CD4-positive, alpha-beta T cell treated with Interleukin-15 for 4 hours (primary cell): Measurements from ENCODE around the gene ERCC4.
A peak's percentile ranks its signal among the peaks of the same experiment; 100 is the strongest.

Experiments
- DNase-seq: peaks from one replicate; pipeline ENCODE4 v3.0.0-alpha.2; 2020; ENCODE audit warnings: low spot score

The ERCC4 gene

DNA sequence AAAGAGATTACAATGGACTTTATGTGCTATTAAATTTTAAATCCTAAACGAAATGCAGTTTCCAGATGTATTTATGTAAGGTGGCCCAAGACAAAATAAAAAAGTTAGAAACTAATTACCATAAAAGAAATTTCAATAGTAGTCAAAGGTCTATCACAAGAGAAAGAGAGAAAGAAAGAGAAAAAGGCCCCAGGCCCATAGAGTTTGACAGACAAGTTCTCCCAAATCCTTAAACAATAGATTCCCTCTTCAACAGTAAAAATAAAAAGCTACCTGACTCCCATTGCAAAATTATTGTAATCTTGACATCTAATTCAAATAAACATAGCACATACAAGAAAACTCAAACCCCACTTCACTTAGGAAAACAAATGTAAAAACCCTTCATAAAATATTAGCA, 8.6 kb upstream of the ERCC4 start:
- DNase-seq: no peak

DNA sequence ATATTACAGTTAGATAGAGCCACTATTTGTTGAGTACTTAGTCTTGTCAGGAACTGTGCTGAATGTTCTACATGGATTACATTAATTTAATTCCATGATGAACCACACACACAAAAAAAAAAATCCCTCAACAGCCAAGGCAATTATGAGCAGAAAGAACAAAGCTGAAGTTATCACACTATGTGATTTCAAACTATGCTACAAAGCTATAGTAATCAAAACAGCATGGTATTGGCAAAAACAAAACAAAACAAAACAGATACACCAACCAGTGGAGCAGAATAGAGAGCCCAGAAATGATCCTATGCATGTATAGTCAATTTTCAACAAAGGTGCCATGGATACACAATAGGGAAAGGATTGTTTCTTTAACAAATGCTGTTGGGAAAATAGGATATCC, 8.1 kb upstream of the ERCC4 start:
- no peak for DNase-seq

DNA sequence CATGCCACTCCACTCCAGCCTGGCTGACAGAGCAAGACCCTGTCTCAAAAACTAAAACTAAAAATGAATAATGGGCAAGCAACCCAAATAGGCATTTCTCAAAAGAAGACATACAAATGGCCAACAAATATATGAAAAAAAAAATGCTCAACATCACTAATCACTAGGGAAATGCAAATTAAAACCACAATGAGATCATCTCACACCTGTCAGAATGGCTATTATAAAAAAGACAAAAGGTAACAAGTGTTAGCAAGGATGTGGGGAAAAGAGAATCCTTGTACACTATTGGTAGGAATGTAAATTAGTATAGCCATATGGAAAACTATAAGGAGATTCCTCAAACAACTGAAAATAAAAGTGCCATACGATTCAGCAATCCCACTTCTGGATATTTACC, 7.1 kb upstream of the ERCC4 start:
- no peak for DNase-seq

GRCh38 chr16:13913374-13914292, 6.3 kb upstream of the ERCC4 start:
- DNase-seq: no peak

- DNase-seq: no peak
Measured at GRCh38 chr16:13915033-13915635, 4.8 kb upstream of the ERCC4 start.

DNA sequence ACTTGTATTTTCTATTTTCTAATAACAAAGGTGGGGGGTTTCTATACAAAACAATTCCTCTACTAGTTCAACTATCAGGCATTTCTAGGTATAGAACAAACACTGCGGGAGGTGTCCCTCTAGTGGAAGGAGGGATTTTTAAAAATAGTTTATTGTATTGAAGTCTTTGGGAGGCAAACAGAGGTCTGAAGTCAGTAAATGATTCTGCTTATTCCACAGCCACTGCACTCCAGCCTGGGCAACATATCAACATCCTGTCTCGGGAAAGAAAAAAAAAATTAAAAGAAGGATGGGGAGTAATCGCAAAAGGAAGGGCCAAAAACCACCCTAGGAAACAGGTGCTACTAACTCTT, 648 bp upstream of the ERCC4 start:
- peak; percentile 43 for DNase-seq

GRCh38 chr16:13920510-13920818, 510 bp downstream of the ERCC4 start:
- DNase-seq: no peak

GRCh38 chr16:13921328-13921727, 1.4 kb downstream of the ERCC4 start:
- DNase-seq: no peak

DNA sequence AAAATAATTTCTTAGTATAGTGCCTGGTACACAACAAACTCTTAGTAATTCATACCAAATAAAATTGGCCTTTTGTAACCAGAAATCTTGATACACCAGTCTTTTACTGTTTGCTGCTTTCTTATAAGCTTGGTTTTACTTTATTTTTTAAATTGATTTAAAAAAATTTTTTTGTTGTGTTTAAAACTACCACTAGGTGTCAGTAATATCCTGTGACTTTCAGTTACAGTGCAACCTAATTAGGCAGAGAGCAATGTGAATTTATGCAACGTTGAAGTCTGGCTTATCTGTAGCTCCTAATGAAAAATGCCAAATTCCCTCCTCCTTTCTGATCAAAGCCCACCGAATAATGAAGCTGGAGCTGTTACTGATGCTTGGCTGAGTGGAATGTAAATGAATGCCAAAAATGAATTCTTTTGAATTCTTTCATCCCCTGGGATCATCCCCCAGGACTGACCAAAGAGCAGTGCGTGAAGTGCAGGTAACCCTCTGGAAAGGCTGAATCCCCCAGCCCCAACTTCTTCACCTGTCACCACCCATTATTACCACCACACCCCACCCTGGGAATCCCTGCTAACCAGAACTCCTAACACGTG, 3.8 kb downstream of the ERCC4 start:
- peak; percentile 51 for DNase-seq

GRCh38 chr16:13926464-13926863, 6.5 kb downstream of the ERCC4 start:
- DNase-seq: no peak

- DNase-seq: no peak
Measured at GRCh38 chr16:13926891-13927290, 6.9 kb downstream of the ERCC4 start.

DNA sequence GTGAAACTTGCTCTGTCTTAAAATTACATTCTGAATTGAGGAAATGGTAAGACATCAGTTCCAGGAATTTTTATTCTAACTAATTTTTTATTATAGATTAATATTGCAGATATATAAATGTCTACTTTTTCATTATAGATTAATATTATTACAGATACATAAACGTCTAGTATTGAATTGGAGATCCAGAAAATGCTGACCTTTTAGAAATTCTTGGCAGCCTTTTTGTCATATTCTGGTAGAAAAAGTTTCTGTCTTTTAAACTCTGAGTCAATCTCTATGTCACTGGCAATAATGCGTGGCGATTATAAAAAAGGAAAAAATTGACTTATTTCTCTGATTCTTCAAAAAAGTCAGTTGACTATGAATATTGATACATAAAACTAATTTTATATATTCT, 8.7 kb downstream of the ERCC4 start:
- no peak for DNase-seq

- no peak for DNase-seq
Measured at GRCh38 chr16:13931845-13932244, 11.9 kb downstream of the ERCC4 start.

DNA sequence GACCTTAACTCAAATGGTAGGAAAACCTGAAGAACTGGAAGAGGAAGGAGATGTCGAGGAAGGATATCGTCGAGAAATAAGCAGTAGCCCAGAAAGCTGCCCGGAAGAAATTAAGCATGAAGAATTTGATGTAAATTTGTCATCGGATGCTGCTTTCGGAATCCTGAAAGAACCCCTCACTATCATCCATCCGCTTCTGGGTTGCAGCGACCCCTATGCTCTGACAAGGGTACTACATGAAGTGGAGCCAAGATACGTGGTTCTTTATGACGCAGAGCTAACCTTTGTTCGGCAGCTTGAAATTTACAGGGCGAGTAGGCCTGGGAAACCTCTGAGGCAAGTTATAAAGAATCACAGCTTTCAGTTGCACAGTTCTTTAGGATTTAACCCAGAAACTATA, 15.5 kb downstream of the ERCC4 start:
- no peak for DNase-seq

DNA sequence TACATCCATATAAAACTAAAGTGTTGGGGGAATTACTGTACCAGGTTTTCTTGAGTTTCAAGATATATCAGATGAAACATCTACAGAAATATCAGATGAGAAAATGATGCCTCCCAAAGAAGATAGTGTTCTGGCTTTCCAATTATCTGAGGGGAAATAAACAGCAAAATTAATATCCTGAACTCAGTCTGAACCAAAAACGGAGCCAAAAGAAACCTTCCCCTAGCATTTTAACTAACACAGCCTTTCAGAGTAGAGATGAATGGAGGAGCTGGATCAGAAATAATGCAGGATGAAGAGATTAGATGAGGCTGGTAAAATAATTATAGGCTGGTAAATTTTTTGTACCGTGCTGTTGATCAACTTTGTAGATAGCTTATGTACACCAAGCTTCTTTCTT, 16.2 kb downstream of the ERCC4 start:
- no peak for DNase-seq

GRCh38 chr16:13936596-13937081, 16.7 kb downstream of the ERCC4 start:
- no peak for DNase-seq

GRCh38 chr16:13937411-13937810, 17.5 kb downstream of the ERCC4 start:
- no peak for DNase-seq

GRCh38 chr16:13938480-13938879, 18.5 kb downstream of the ERCC4 start:
- no peak for DNase-seq

- DNase-seq: no peak
Measured at GRCh38 chr16:13939821-13940220, 19.9 kb downstream of the ERCC4 start.

DNA sequence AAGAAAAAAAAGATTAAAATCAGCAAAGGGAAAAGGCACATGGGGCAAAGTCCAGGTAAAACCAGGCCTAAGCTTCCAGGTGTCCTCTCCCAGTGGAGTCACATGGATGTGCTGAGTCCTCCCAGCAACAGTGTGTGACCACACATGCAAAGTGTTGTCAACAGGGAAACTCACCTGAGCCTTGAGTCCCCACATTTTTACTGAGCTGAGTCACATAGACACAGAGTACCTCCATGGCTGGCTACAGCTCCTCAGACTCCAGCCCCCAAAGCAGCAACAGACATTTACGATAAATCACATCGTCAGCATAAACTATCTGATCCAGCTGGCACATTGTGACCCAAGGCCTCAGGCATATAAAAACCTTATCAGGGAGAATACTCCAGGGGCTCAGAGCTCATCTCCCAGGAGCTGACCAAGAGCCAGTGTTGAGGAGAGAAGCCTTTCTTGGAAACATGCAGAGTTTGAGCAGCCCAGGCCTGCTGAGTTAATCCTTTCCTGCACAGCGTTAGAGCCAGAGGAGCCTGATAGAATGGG, 20.5 kb downstream of the ERCC4 start:
- no peak for DNase-seq

- no peak for DNase-seq
Measured at GRCh38 chr16:13944816-13945215, 24.9 kb downstream of the ERCC4 start.

DNA sequence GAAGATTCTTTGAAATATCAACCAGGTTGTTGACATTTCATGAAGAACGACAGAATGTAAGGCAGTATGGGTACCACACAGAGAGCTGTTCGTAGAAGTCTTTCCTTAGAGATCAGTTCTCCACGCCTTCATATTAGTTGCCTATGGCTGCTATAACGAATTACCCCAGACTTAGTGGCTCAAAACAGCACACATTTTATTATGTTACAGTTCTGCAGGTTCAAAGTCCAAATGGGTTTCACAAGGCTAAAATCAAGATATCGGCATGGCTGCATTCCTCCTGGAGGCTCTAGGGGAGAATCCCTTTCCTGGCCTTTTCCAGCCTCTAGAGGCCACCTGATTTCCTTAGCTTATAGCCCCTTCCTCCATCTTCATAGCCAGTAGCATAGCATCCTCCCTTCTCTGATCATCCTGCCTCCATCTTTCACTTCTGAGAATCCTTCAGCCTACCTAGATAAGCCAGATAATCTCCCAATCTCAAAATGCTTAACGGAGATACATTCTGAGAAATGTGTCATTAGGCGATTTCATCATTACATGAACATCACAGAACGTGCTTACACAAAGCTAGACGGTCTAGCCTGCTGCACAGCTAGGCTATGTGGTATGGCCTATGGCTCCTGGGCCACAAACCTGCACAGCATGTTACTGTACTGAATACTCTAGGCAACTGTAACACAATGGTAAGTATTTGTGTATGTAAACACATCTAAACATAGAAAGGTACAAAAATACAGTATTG, 26.0 kb downstream of the ERCC4 start:
- no peak for DNase-seq
